K562 (cell line): Measurements from ENCODE around the gene CAMP. TPM values are rescaled to one million over a fixed set of nuclear protein-coding genes. Genes with fewer than 3 reads are reported as not detected.
A peak's percentile ranks its signal among the peaks of the same experiment; 100 is the strongest.

ENCODE experiments used
- BDP1 ChIP-seq: IDR thresholded peaks from 3 replicates; pipeline ENCODE4 v1.6.1; 2011; ENCODE audit not compliant: insufficient read length, insufficient read depth
- BRCA1 ChIP-seq, 2 experiments: fragments of 450-650 bp in 1 of 2; sonication (generic) in 1 of 2; formaldehyde crosslinking in 1 of 2; IDR thresholded peaks; 2 replicates each; pipeline versions ENCODE4 v1.5.0 to v1.6.1; 2017 to 2020; ENCODE audit warnings: mild to moderate bottlenecking in 1 of 2, missing genetic modification reagents in 1 of 2
- CBFA2T2 ChIP-seq: fragments of 450-650 bp; conservative IDR thresholded peaks from 2 replicates; pipeline ENCODE4 v1.6.1; 2017; ENCODE audit warnings: mild to moderate bottlenecking
- EWSR1 ChIP-seq: fragments of 450-650 bp; IDR thresholded peaks from 2 replicates; pipeline ENCODE4 v1.6.1; 2018; ENCODE audit warnings: borderline replicate concordance, mild to moderate bottlenecking, low read depth, moderate library complexity; ENCODE audit not compliant: partially characterized antibody
- FOXA1 ChIP-seq: fragments of 450-650 bp; IDR thresholded peaks from 2 replicates; pipeline ENCODE4 v1.6.1; 2016; ENCODE audit warnings: mild to moderate bottlenecking, borderline replicate concordance
- NFIC ChIP-seq: fragments of 450-650 bp; IDR thresholded peaks from 2 replicates; pipeline ENCODE4 v1.6.1; 2017; ENCODE audit warnings: mild to moderate bottlenecking, inconsistent platforms
- PHF8 ChIP-seq: fragments of 200-600 bp; sonication (generic); IDR thresholded peaks from 2 replicates; pipeline ENCODE4 v1.6.1; 2012; ENCODE audit warnings: mixed run types, mild to moderate bottlenecking, inconsistent platforms, low read length, moderate library complexity, borderline replicate concordance
- POLR2G ChIP-seq: fragments of 200-400 bp; formaldehyde crosslinking; IDR thresholded peaks from 2 replicates; pipeline ENCODE4 v1.6.1; 2017; ENCODE audit warnings: low read depth, mild to moderate bottlenecking, antibody characterized with exemption, low read length, moderate library complexity
- PYGO2 ChIP-seq: fragments of 450-650 bp; IDR thresholded peaks from 2 replicates; pipeline ENCODE4 v1.6.1; 2016; ENCODE audit warnings: mild to moderate bottlenecking, missing genetic modification characterization, moderate library complexity, missing compliant biosample characterization
- RBFOX2 ChIP-seq: fragments of 200-400 bp; formaldehyde crosslinking; IDR thresholded peaks from 2 replicates; pipeline ENCODE4 v1.6.1; 2017; ENCODE audit warnings: low read depth, mild to moderate bottlenecking, low read length, moderate library complexity
- polyA plus RNA-seq, 8 experiments: library from polyadenylated mRNA; depleted of rRNA in 4 of 8; stranded (reverse) in 5 of 8; unstranded in 3 of 8; fragments of >200 nt; fragmentation: Nextera tagmentation in 2 of 8; fragmentation: Illumina TruSeq in 1 of 8; extraction: Ambion mirVana in 2 of 8; extraction: Trizol in 1 of 8; gene quantifications; 2 replicates each; pipeline versions ENCODE4 v1.2.1 to v1.2.3, GENCODE V29; 2011 to 2014; ENCODE audit warnings: inconsistent platforms in 1 of 8, missing spikeins in 1 of 8
- total RNA-seq, 7 experiments: library from RNA; depleted of rRNA in 6 of 7; stranded (reverse); fragments of >200 nt in 6 of 7; fragmentation: Illumina TruSeq in 2 of 7; extraction: Trizol in 2 of 7; gene quantifications; 2 replicates each; pipeline versions ENCODE4 v1.2.1 to v1.2.3, GENCODE V29; 2011 to 2021; ENCODE audit warnings: low replicate concordance in 1 of 7
- TF ChIP-seq, protein P1 (sequence below): IDR thresholded peaks from 2 replicates; pipeline ENCODE4 v1.6.1; 2012; ENCODE audit warnings: low read depth, low read length, improper control_type of control experiment, borderline replicate concordance
- TF ChIP-seq, protein P2 (sequence below): fragments of 450-650 bp; IDR thresholded peaks from 2 replicates; pipeline ENCODE4 v1.6.1; 2017; ENCODE audit warnings: antibody characterized with exemption
- TF ChIP-seq, protein P3 (sequence below): IDR thresholded peaks from 2 replicates; pipeline ENCODE4 v1.6.1; 2014; ENCODE audit warnings: antibody characterized with exemption
- TF ChIP-seq, protein P4 (sequence below): fragments of 450-650 bp; IDR thresholded peaks from 2 replicates; pipeline ENCODE4 v1.6.1; 2018; ENCODE audit not compliant: partially characterized antibody

Gene CAMP
- total and polyA plus RNA-seq, 9 of the 15 experiments (the other 6 are each of a cell fraction or from before 2014, with no cell fraction given) = 0.22 TPM; not detected in 8

DNA sequence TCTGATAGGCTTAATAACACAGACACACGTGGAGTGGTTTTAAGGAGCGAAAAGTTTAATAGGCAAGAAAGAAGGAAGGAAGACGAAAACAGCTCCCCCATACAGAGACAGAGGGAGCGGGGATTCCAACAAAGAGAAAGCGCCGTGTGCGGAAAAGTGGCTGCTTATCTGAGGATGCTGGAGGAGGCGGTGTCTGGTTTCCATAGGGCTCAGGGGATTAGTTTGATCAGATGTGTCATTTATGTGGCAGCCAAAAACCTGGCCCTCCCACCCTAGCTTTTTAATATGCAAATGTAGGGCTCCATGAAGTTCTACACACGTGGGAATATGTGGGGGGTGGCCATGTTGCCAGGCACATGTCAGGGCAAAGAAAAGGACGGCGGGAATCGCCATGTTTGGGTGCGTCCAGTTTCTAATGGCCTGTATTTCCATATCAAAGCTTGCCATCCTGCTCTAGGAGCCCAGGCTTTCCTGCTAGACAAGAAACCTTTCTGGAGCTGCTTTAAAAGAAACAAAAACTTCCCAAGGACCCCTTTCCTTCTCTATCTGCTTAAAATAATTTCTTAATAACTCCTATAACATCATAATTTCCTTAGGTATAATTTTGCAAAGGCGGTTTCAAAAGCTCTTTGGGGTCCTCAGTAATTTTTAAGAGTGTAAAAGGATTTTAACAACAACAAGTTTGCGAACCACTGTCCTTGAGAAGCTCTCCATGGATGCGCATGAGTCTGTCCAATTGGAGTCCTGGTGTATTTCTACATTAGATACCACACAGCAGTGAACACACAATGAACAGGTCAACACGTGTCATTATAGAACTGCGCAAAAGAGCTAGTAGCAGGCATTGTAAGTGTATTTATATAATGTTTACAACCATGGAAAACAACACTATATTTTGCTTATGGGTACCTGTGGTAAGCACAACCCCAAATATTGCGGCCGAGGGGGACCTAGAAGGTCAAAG, 17.0 kb downstream of the CAMP start (continued):
- no peak for TF ChIP-seq NFIC
- no peak for TF ChIP-seq POLR2G
- TF ChIP-seq, protein P1, sequence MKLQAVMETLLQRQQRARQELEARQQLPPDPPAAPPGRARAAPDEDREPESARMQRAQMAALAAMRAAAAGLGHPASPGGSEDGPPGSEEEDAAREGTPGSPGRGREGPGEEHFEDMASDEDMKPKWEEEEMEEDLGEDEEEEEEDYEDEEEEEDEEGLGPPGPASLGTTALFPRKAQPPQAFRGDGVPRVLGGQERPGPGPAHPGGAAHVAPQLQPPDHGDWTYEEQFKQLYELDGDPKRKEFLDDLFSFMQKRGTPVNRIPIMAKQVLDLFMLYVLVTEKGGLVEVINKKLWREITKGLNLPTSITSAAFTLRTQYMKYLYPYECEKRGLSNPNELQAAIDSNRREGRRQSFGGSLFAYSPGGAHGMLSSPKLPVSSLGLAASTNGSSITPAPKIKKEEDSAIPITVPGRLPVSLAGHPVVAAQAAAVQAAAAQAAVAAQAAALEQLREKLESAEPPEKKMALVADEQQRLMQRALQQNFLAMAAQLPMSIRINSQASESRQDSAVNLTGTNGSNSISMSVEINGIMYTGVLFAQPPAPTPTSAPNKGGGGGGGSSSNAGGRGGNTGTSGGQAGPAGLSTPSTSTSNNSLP = peak; percentile 84
- no peak for TF ChIP-seq BRCA1 (IDR thresholded peaks at IDR 0.05)
- no peak for TF ChIP-seq BRCA1 (CRISPR knock-in tag; IDR thresholded peaks at IDR 0.05)
- TF ChIP-seq, protein P2, sequence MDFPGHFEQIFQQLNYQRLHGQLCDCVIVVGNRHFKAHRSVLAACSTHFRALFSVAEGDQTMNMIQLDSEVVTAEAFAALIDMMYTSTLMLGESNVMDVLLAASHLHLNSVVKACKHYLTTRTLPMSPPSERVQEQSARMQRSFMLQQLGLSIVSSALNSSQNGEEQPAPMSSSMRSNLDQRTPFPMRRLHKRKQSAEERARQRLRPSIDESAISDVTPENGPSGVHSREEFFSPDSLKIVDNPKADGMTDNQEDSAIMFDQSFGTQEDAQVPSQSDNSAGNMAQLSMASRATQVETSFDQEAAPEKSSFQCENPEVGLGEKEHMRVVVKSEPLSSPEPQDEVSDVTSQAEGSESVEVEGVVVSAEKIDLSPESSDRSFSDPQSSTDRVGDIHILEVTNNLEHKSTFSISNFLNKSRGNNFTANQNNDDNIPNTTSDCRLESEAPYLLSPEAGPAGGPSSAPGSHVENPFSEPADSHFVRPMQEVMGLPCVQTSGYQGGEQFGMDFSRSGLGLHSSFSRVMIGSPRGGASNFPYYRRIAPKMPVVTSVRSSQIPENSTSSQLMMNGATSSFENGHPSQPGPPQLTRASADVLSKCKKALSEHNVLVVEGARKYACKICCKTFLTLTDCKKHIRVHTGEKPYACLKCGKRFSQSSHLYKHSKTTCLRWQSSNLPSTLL = no peak
- no peak for TF ChIP-seq CBFA2T2
- no peak for TF ChIP-seq PHF8
- TF ChIP-seq, protein P3, sequence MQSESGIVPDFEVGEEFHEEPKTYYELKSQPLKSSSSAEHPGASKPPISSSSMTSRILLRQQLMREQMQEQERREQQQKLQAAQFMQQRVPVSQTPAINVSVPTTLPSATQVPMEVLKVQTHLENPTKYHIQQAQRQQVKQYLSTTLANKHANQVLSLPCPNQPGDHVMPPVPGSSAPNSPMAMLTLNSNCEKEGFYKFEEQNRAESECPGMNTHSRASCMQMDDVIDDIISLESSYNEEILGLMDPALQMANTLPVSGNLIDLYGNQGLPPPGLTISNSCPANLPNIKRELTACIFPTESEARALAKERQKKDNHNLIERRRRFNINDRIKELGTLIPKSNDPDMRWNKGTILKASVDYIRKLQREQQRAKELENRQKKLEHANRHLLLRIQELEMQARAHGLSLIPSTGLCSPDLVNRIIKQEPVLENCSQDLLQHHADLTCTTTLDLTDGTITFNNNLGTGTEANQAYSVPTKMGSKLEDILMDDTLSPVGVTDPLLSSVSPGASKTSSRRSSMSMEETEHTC = no peak
- no peak for TF ChIP-seq FOXA1
- TF ChIP-seq RBFOX2 = no peak
- TF ChIP-seq BDP1 = no peak
- TF ChIP-seq, protein P4, sequence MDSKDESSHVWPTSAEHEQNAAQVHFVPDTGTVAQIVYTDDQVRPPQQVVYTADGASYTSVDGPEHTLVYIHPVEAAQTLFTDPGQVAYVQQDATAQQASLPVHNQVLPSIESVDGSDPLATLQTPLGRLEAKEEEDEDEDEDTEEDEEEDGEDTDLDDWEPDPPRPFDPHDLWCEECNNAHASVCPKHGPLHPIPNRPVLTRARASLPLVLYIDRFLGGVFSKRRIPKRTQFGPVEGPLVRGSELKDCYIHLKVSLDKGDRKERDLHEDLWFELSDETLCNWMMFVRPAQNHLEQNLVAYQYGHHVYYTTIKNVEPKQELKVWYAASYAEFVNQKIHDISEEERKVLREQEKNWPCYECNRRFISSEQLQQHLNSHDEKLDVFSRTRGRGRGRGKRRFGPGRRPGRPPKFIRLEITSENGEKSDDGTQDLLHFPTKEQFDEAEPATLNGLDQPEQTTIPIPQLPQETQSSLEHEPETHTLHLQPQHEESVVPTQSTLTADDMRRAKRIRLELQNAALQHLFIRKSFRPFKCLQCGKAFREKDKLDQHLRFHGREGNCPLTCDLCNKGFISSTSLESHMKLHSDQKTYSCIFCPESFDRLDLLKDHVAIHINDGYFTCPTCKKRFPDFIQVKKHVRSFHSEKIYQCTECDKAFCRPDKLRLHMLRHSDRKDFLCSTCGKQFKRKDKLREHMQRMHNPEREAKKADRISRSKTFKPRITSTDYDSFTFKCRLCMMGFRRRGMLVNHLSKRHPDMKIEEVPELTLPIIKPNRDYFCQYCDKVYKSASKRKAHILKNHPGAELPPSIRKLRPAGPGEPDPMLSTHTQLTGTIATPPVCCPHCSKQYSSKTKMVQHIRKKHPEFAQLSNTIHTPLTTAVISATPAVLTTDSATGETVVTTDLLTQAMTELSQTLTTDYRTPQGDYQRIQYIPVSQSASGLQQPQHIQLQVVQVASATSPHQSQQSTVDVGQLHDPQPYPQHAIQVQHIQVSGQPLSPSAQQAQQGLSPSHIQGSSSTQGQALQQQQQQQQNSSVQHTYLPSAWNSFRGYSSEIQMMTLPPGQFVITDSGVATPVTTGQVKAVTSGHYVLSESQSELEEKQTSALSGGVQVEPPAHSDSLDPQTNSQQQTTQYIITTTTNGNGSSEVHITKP = peak; percentile 26
- TF ChIP-seq EWSR1 = no peak
- TF ChIP-seq PYGO2 (tag) = no peak
